IMR-90 (cell line): Measurements from ENCODE around the gene PDE6H. TPM values are rescaled to one million over a fixed set of nuclear protein-coding genes. Genes with fewer than 3 reads are reported as not detected.
A peak's percentile ranks its signal among the peaks of the same experiment; 100 is the strongest.

Source experiments
- ATAC-seq: fragments of 200-7000 bp; cut with Tn5 transposase; 2 replicates; pipeline ENCODE4 v1.9.1; 2020; ENCODE audit warnings: low read depth, mild to moderate bottlenecking, moderate library complexity
- BruUV-seq: library from RNA; stranded (reverse); fragments of 400-500 nt; replicated peaks from 2 replicates; lab custom pipeline; 2021; lab: Mats Ljungman, UMichigan
- CTCF ChIA-PET: fragments of 300-600 bp; formaldehyde crosslinking; extraction: SDS; loops from one replicate; lab custom pipeline; 2021; ENCODE audit warnings: antibody characterized with exemption; lab: Yijun Ruan, JAX
- POLR2A ChIA-PET: fragments of 300-600 bp; sonication (Branson Sonifier 250); formaldehyde crosslinking; loops from one replicate; lab custom pipeline; 2022; ENCODE audit warnings: antibody characterized with exemption; ENCODE audit not compliant: unreplicated experiment; lab: Charles Lee
- DNase-seq: peaks from one replicate; pipeline ENCODE4 v3.0.0; 2013
- H2AFZ ChIP-seq: replicated peaks from 2 replicates; pipeline ENCODE3; 2013; ENCODE audit warnings: low read length, mild to moderate bottlenecking; ENCODE audit not compliant: poor library complexity
- H2AK5ac ChIP-seq: 2 replicates; pipeline ENCODE4 v1.6.1; 2013; ENCODE audit warnings: low read depth, low read length, inconsistent platforms
- H2AK9ac ChIP-seq: replicated peaks from 2 replicates; pipeline ENCODE3; 2013; ENCODE audit warnings: mild to moderate bottlenecking, low read depth, low read length, moderate library complexity; ENCODE audit not compliant: poor library complexity
- H2BK120ac ChIP-seq: 2 replicates; pipeline ENCODE4 v1.6.1; 2013; ENCODE audit warnings: low read depth, low read length, inconsistent platforms
- H2BK15ac ChIP-seq: 3 replicates; pipeline ENCODE4 v1.6.1; 2013; ENCODE audit warnings: low read depth, low read length, inconsistent platforms
- H2BK20ac ChIP-seq: 2 replicates; pipeline ENCODE4 v1.6.1; 2013; ENCODE audit warnings: low read depth, mild to moderate bottlenecking, inconsistent platforms, low read length, moderate library complexity
- H2BK5ac ChIP-seq: 2 replicates; pipeline ENCODE4 v1.6.1; 2013; ENCODE audit warnings: mild to moderate bottlenecking, low read depth, low read length, inconsistent platforms; ENCODE audit not compliant: poor library complexity, severe bottlenecking
- H3K14ac ChIP-seq: replicated peaks from 2 replicates; pipeline ENCODE4 v1.6.1; 2013; ENCODE audit warnings: low read depth, low read length, inconsistent platforms
- H3K18ac ChIP-seq: 2 replicates; pipeline ENCODE4 v1.6.1; 2013; ENCODE audit warnings: low read depth, low read length, control low read depth
- H3K23ac ChIP-seq: 2 replicates; pipeline ENCODE4 v1.6.1; 2013; ENCODE audit warnings: low read depth, low read length, inconsistent platforms
- H3K27ac ChIP-seq: 2 replicates; pipeline ENCODE4 v1.5.1; 2013; ENCODE audit warnings: mild to moderate bottlenecking, control low read depth, low read length; ENCODE audit not compliant: insufficient read depth
- H3K27me3 ChIP-seq: 2 replicates; pipeline ENCODE4 v1.6.1; 2013; ENCODE audit warnings: low read length; ENCODE audit not compliant: control insufficient read depth, insufficient read depth
- H3K36me3 ChIP-seq: 2 replicates; pipeline ENCODE4 v1.6.1; 2013; ENCODE audit warnings: low read length, mixed read lengths; ENCODE audit not compliant: control insufficient read depth, insufficient read depth
- H3K4ac ChIP-seq: 2 replicates; pipeline ENCODE4 v1.6.1; 2013; ENCODE audit warnings: low read depth, low read length, inconsistent platforms
- H3K4me1 ChIP-seq: 2 replicates; pipeline ENCODE4 v1.6.1; 2013; ENCODE audit warnings: low read length, mixed read lengths; ENCODE audit not compliant: control insufficient read depth, insufficient read depth
- H3K4me2 ChIP-seq: 2 replicates; pipeline ENCODE4 v1.6.1; 2013; ENCODE audit warnings: low read depth, mild to moderate bottlenecking, control low read depth, low read length, moderate library complexity
- H3K4me3 ChIP-seq: 2 replicates; pipeline ENCODE4 v1.5.1; 2013; ENCODE audit warnings: low read depth, mild to moderate bottlenecking, control low read depth, low read length, moderate library complexity; ENCODE audit not compliant: insufficient read depth
- H3K56ac ChIP-seq: 2 replicates; pipeline ENCODE4 v1.6.1; 2013; ENCODE audit warnings: low read length, inconsistent platforms; ENCODE audit not compliant: insufficient read depth; ENCODE audit errors: extremely low read depth
- H3K79me1 ChIP-seq, 2 experiments: 2 replicates each; pipeline ENCODE4 v1.6.1; 2013; ENCODE audit warnings: low read length in 2 of 2, inconsistent platforms in 1 of 2, low read depth in 1 of 2
- H3K9ac ChIP-seq: 2 replicates; pipeline ENCODE4 v1.6.1; 2013; ENCODE audit warnings: low read depth, low read length, control low read depth
- H3K9me1 ChIP-seq: 2 replicates; pipeline ENCODE4 v1.6.1; 2013; ENCODE audit warnings: low read length, inconsistent platforms; ENCODE audit not compliant: insufficient read depth
- H3K9me3 ChIP-seq: 2 replicates; pipeline ENCODE4 v1.6.1; 2013; ENCODE audit warnings: low read length; ENCODE audit not compliant: control insufficient read depth, insufficient read depth
- H4K20me1 ChIP-seq: 2 replicates; pipeline ENCODE4 v1.6.1; 2013; ENCODE audit warnings: low read length, inconsistent platforms; ENCODE audit not compliant: insufficient read depth
- H4K5ac ChIP-seq: 2 replicates; pipeline ENCODE4 v1.6.1; 2013; ENCODE audit warnings: mild to moderate bottlenecking, low read depth, low read length, control low read depth
- H4K8ac ChIP-seq, 2 experiments: 2 replicates each; pipeline ENCODE4 v1.6.1; 2013; ENCODE audit warnings: low read depth in 2 of 2, low read length in 2 of 2, control low read depth in 1 of 2, inconsistent platforms in 1 of 2
- H4K91ac ChIP-seq: 2 replicates; pipeline ENCODE4 v1.6.1; 2013; ENCODE audit warnings: low read depth, low read length, inconsistent platforms; ENCODE audit not compliant: insufficient read depth
- BHLHE40 ChIP-seq: fragments of 150-350 bp; IDR thresholded peaks from 2 replicates; pipeline ENCODE4 v1.6.1; 2016; ENCODE audit warnings: mild to moderate bottlenecking, low read depth, low read length
- CEBPB ChIP-seq: IDR thresholded peaks from 2 replicates; pipeline ENCODE4 v1.6.1; 2012; ENCODE audit warnings: low read depth, low read length, improper control_type of control experiment
- CHD1 ChIP-seq: IDR thresholded peaks from 2 replicates; pipeline ENCODE4 v1.6.1; 2012; ENCODE audit warnings: low read depth, low read length, improper control_type of control experiment
- FOS ChIP-seq: fragments of 150-350 bp; IDR thresholded peaks from 2 replicates; pipeline ENCODE4 v1.6.1; 2016; ENCODE audit warnings: low read depth, low read length
- MAZ ChIP-seq: IDR thresholded peaks from 2 replicates; pipeline ENCODE4 v1.6.1; 2012; ENCODE audit warnings: low read depth, mild to moderate bottlenecking, low read length, improper control_type of control experiment, moderate library complexity, borderline replicate concordance
- MXI1 ChIP-seq: IDR thresholded peaks from 2 replicates; pipeline ENCODE4 v1.6.1; 2012; ENCODE audit warnings: low read depth, mild to moderate bottlenecking, low read length, moderate library complexity, borderline replicate concordance
- NFE2L2 ChIP-seq: fragments of 150-350 bp; IDR thresholded peaks from 2 replicates; pipeline ENCODE4 v1.6.1; 2016; ENCODE audit warnings: low read depth, mild to moderate bottlenecking, low read length
- POLR2A ChIP-seq: IDR thresholded peaks from 2 replicates; pipeline ENCODE4 v1.6.1; 2012; ENCODE audit warnings: mild to moderate bottlenecking, low read depth, low read length
- RAD21 ChIP-seq: IDR thresholded peaks from 2 replicates; pipeline ENCODE4 v1.6.1; 2012; ENCODE audit warnings: low read length, improper control_type of control experiment
- RCOR1 ChIP-seq: IDR thresholded peaks from 2 replicates; pipeline ENCODE4 v1.6.1; 2012; ENCODE audit warnings: mild to moderate bottlenecking, low read length, improper control_type of control experiment; ENCODE audit not compliant: insufficient replicate concordance
- RFX5 ChIP-seq: IDR thresholded peaks from 2 replicates; pipeline ENCODE4 v1.8.0; 2012; ENCODE audit warnings: low read depth, mild to moderate bottlenecking, low read length, moderate library complexity
- WGBS, 2 experiments: methylation state at CpG; one replicate each; pipeline versions ENCODE4 v1.1.5 to v1.1.7; 2013; ENCODE audit warnings: missing lambda C conversion rate in 2 of 2; ENCODE audit not compliant: insufficient read length in 1 of 2; ENCODE audit errors: extremely low coverage in 2 of 2; 5-methylcytosine and 5-hydroxymethylcytosine counted together
- dilution Hi-C: fragments of 300-500 bp; cut with HindIII; formaldehyde crosslinking; loops from one replicate; pipeline ENCODE4 v1.14.3; 2018; ENCODE audit warnings: low sequenced_read_pairs; ENCODE audit not compliant: unreplicated experiment
- in situ Hi-C: fragments of 300-500 bp; cut with MboI; formaldehyde crosslinking; loops from 3 replicates; pipeline ENCODE4 v1.14.3; 2019; ENCODE audit warnings: low sequenced_read_pairs, inconsistent platforms, mixed read lengths
- intact Hi-C: fragments of 100-400 bp; cut with micrococcal nuclease; formaldehyde crosslinking; loops from 2 replicates; pipeline ENCODE4 v1.10.0; 2022
- polyA plus RNA-seq, 3 experiments: library from polyadenylated mRNA; depleted of rRNA; stranded (reverse); fragments of >200 nt; gene quantifications; 2 replicates each; pipeline ENCODE4 v1.2.3, GENCODE V29; 2012; ENCODE audit warnings: low replicate concordance in 1 of 3
- total RNA-seq: library from RNA; depleted of rRNA; stranded (reverse); fragments of >200 nt; gene quantifications from 2 replicates; pipeline ENCODE4 v1.2.3, GENCODE V29; 2012
- TF ChIP-seq, protein P1 (sequence below): conservative IDR thresholded peaks from 2 replicates; pipeline ENCODE4 v1.5.1; 2012; ENCODE audit warnings: mild to moderate bottlenecking, low read depth, low read length, improper control_type of control experiment
- TF ChIP-seq, protein P2 (sequence below): fragments of 150-350 bp; IDR thresholded peaks from 2 replicates; pipeline ENCODE4 v1.6.1; 2017; ENCODE audit warnings: mild to moderate bottlenecking, antibody characterized with exemption, low read length, low read depth

The PDE6H gene
- total and polyA plus RNA-seq, 2 of the 4 experiments (the other 2 are of a cell fraction): not detected

DNA sequence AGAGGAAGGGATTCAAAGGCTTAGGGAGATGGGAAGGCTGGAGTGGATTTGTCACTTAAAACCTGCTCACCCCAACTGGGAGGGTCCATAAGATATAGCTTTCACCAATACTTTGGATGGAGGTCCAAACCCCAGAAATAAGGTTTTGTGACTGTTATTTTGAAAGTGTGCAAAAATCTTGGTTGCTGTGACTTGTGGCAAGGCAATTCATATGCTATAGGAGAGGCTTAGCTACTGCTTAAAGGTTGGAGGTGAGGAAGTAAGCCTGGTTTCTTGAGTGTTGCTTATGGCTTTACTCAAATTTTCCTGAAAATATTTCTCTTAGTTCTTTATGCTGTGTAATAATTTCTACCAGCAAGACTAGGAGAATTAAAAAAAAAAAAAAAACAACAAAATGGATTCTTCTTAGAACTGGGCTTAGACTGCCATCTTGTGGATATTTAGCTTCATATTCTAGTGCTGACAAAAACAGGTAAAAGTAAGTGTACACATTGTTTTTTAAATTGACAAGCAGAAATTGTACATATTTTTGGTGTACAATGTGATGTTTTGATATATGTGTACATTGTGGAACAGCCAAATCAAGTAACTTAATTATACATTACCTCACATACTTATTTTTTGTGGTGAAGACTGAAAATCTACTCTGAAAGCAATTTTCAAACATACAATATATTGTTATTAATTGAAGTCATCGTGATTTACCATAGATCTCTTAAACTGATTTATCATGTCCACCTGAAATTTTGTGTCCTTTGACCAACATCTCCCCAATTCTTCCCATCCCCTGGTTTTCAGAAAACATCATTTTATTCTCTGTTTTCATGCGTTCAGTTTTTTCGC lies 23.0 kb downstream of the PDE6H start:
- Histone ChIP-seq H2AK5ac (peak overlapping the region; percentile 10), H3K4me2 (no peak overlapping the region), H3K27ac (no peak overlapping the region), H2BK5ac (no peak overlapping the region), H4K8ac (peak overlapping the region in 1 of 2 experiments; percentile 26; a peak in 2 of 4 replicates), H3K18ac (peak overlapping the region; percentile 57), H3K79me1 (no peaks in the 10 kb centered on the region), H3K56ac (no peak overlapping the region), H3K4me3 (no peak overlapping the region), H3K9ac (no peak overlapping the region), H4K91ac (no peak overlapping the region), H3K4me1 (peaks cover 10% of the 10 kb centered on the region), H3K23ac (no peak overlapping the region), H2AK9ac (no peak overlapping the region), H3K9me1 (peaks cover 10% of the 10 kb centered on the region; the same call in 1 of the 2 replicates), H3K4ac (0 out of 2 replicates have a peak overlapping the region, but pooled peaks have one; percentile 46), H2BK20ac (peak overlapping the region; percentile 53; the same call in 1 of the 2 replicates), H4K20me1 (no peaks in the 10 kb centered on the region), H2AFZ (no peak overlapping the region), H3K14ac (0 out of 2 replicates have a peak overlapping the region, but pooled peaks have one; percentile 3), H4K5ac (peak overlapping the region; percentile 9; the same call in 1 of the 2 replicates), H3K27me3 (no peaks in the 10 kb centered on the region), H3K36me3 (no peaks in the 10 kb centered on the region), H3K9me3 (no peaks in the 10 kb centered on the region), H2BK15ac (0 out of 3 replicates have a peak overlapping the region, but pooled peaks have one; percentile 32), H2BK120ac (peak overlapping the region; percentile 45)
- dilution Hi-C loops: no loop called here
- DNase-seq (peak; percentile 79), ATAC-seq (no peak)
- ChIA-PET POLR2A (no interaction called here), CTCF (interaction anchor here (0.5 to 1.9 kb wide), 9 partner anchors 60 to 459 kb away, joined by 3 to 13 read pairs (median 4); partner anchors contain the start of gene RERG)
- no CpG with 5 or more reads among the region's 3 CpGs for WGBS, 2 experiments
- no TSS peak for BruUV-seq
- intact Hi-C loops: loop anchor here (1.0 to 10.0 kb wide), 7 partner anchors 65 to 758 kb away; a partner anchor contains a TSS
- in situ Hi-C loops: loop anchor here (5.0 to 25.0 kb wide), 2 partner anchors 154 to 759 kb away; partner anchors contain the start of gene ART4
- TF ChIP-seq POLR2A: no peak
- no peak for TF ChIP-seq BHLHE40
- TF ChIP-seq, protein P1, sequence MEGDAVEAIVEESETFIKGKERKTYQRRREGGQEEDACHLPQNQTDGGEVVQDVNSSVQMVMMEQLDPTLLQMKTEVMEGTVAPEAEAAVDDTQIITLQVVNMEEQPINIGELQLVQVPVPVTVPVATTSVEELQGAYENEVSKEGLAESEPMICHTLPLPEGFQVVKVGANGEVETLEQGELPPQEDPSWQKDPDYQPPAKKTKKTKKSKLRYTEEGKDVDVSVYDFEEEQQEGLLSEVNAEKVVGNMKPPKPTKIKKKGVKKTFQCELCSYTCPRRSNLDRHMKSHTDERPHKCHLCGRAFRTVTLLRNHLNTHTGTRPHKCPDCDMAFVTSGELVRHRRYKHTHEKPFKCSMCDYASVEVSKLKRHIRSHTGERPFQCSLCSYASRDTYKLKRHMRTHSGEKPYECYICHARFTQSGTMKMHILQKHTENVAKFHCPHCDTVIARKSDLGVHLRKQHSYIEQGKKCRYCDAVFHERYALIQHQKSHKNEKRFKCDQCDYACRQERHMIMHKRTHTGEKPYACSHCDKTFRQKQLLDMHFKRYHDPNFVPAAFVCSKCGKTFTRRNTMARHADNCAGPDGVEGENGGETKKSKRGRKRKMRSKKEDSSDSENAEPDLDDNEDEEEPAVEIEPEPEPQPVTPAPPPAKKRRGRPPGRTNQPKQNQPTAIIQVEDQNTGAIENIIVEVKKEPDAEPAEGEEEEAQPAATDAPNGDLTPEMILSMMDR: peak; percentile 79
- TF ChIP-seq RCOR1: no peak
- no peak for TF ChIP-seq MXI1
- TF ChIP-seq NFE2L2: no peak
- peak; percentile 83 for TF ChIP-seq RAD21
- no peak for TF ChIP-seq MAZ
- no peak for TF ChIP-seq FOS
- TF ChIP-seq RFX5: no peak
- TF ChIP-seq CEBPB: no peak
- no peak for TF ChIP-seq CHD1
- TF ChIP-seq, protein P2, sequence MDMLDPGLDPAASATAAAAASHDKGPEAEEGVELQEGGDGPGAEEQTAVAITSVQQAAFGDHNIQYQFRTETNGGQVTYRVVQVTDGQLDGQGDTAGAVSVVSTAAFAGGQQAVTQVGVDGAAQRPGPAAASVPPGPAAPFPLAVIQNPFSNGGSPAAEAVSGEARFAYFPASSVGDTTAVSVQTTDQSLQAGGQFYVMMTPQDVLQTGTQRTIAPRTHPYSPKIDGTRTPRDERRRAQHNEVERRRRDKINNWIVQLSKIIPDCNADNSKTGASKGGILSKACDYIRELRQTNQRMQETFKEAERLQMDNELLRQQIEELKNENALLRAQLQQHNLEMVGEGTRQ: no peak
